K562 (cell line): ENCODE data around the gene P2RX5. TPM values are rescaled to one million over a fixed set of nuclear protein-coding genes. Genes with fewer than 3 reads are reported as not detected.

Experiments used
- ATAC-seq: fragments of 200-7000 bp; cut with Tn5 transposase; 3 replicates; pipeline ENCODE4 v1.9.1; 2020; ENCODE audit warnings: moderate library complexity
- BruUV-seq: library from RNA; stranded (reverse); fragments of 400-500 nt; replicated peaks from 2 replicates; lab custom pipeline; 2021; lab: Mats Ljungman, UMichigan
- CTCF ChIA-PET: fragments of 300-600 bp; formaldehyde crosslinking; extraction: SDS; loops from one replicate; lab custom pipeline; 2021; ENCODE audit warnings: low intra/inter-chr PET ratio; lab: Yijun Ruan, JAX
- POLR2A ChIA-PET: fragments of 300-600, 350-650 bp; sonication (Branson Sonifier 250); formaldehyde crosslinking; extraction: SDS; loops from one replicate; lab custom pipeline; 2021; ENCODE audit warnings: antibody characterized with exemption, inconsistent platforms; lab: Yijun Ruan, JAX
- DNase-seq, 4 experiments: peaks; one replicate each; pipeline versions ENCODE4 v3.0.0 to v3.0.0-alpha.2; 2011 to 2018; ENCODE audit warnings: low spot score in 3 of 4, mixed read lengths in 3 of 4; ENCODE audit errors: extremely low read depth in 1 of 4
- FAIRE-seq: peaks from 2 replicates; lab custom pipeline; 2011; peaks lifted over from hg19 to GRCh38; lab: Jason Lieb, UNC
- H2AFZ ChIP-seq: 2 replicates; pipeline ENCODE4 v1.6.0; 2011; ENCODE audit warnings: low read depth, low read length, control low read depth, inconsistent platforms
- H3K27ac ChIP-seq: fragments of 200-600 bp; 3 replicates; pipeline ENCODE4 v1.8.0; 2011; ENCODE audit warnings: low read depth, mild to moderate bottlenecking, control low read depth, inconsistent platforms, low read length, moderate library complexity, mixed read lengths; ENCODE audit errors: extremely low read depth
- H3K27me3 ChIP-seq, 2 experiments: fragments of 300-600 bp in 1 of 2; 2 replicates in 1 of 2; 3 replicates in 1 of 2; pipeline versions ENCODE4 v1.6.0 to v1.8.0; 2011; ENCODE audit warnings: inconsistent platforms in 2 of 2, low read length in 2 of 2, mild to moderate bottlenecking in 1 of 2, mixed read lengths in 1 of 2, moderate library complexity in 1 of 2; ENCODE audit not compliant: control insufficient read depth in 2 of 2, insufficient read depth in 2 of 2
- H3K36me3 ChIP-seq: fragments of 300-600 bp; 3 replicates; pipeline ENCODE4 v1.8.0; 2011; ENCODE audit warnings: mild to moderate bottlenecking, low read length, inconsistent platforms; ENCODE audit not compliant: control insufficient read depth, insufficient read depth
- H3K4me1 ChIP-seq, 2 experiments: fragments of 200-600 bp in 1 of 2; replicated peaks in 1 of 2; 2 replicates in 1 of 2; 3 replicates in 1 of 2; pipeline versions ENCODE4 v1.5.1 to v1.8.0; 2011; ENCODE audit warnings: inconsistent platforms in 2 of 2, low read length in 2 of 2, mild to moderate bottlenecking in 1 of 2, mixed read lengths in 1 of 2, moderate library complexity in 1 of 2; ENCODE audit not compliant: control insufficient read depth in 2 of 2, insufficient read depth in 2 of 2
- H3K4me2 ChIP-seq: 2 replicates; pipeline ENCODE4 v1.6.1; 2011; ENCODE audit warnings: low read length, control low read depth, inconsistent platforms, mixed read lengths; ENCODE audit not compliant: insufficient read depth
- H3K4me3 ChIP-seq: fragments of 200-600 bp; sonication (generic), shearing (Covaris generic); 2 replicates; pipeline ENCODE4 v1.5.1; 2016; ENCODE audit warnings: control low read depth, inconsistent platforms
- H3K79me2 ChIP-seq: fragments of 200-600 bp; 3 replicates; pipeline ENCODE4 v1.8.0; 2011; ENCODE audit warnings: low read length, inconsistent platforms; ENCODE audit not compliant: control insufficient read depth, insufficient read depth
- H3K9ac ChIP-seq, 2 experiments: 2 replicates each; pipeline versions ENCODE4 v1.6.0 to v1.6.1; 2011; ENCODE audit warnings: low read depth in 2 of 2, low read length in 2 of 2, control low read depth in 1 of 2, inconsistent platforms in 1 of 2, mild to moderate bottlenecking in 1 of 2, mixed read lengths in 1 of 2; ENCODE audit not compliant: insufficient read depth in 1 of 2
- H3K9me1 ChIP-seq: one replicate; pipeline ENCODE4 v1.6.0; 2011; ENCODE audit warnings: inconsistent platforms, mild to moderate bottlenecking, low read length, moderate library complexity; ENCODE audit not compliant: control insufficient read depth, insufficient read depth
- H3K9me3 ChIP-seq: replicated peaks from 2 replicates; pipeline ENCODE4 v1.5.1; 2011; ENCODE audit warnings: low read depth, low read length, inconsistent platforms; ENCODE audit not compliant: control insufficient read depth, insufficient read depth
- H4K20me1 ChIP-seq: replicated peaks from 2 replicates; pipeline ENCODE4 v1.6.1; 2011; ENCODE audit warnings: low read length, inconsistent platforms, mixed read lengths; ENCODE audit not compliant: control insufficient read depth, insufficient read depth
- MAFG ChIP-seq: fragments of 450-650 bp; conservative IDR thresholded peaks from 2 replicates; pipeline ENCODE4 v1.6.1; 2016; ENCODE audit warnings: missing genetic modification characterization, missing compliant biosample characterization
- MCM7 ChIP-seq, 2 experiments: fragments of 450-650 bp; IDR thresholded peaks; 2 replicates each; pipeline ENCODE4 v1.6.1; 2016 to 2018
- NONO ChIP-seq, 2 experiments: fragments of 200-400 bp in 1 of 2; fragments of 450-650 bp in 1 of 2; formaldehyde crosslinking in 1 of 2; IDR thresholded peaks; 2 replicates each; pipeline ENCODE4 v1.6.1; 2017; ENCODE audit warnings: low read depth in 2 of 2, mild to moderate bottlenecking in 2 of 2, moderate library complexity in 2 of 2, low read length in 1 of 2
- PHF21A ChIP-seq: fragments of 450-650 bp; IDR thresholded peaks from 2 replicates; pipeline ENCODE4 v1.6.1; 2017; ENCODE audit warnings: low read depth, borderline replicate concordance
- ZBTB7A ChIP-seq: IDR thresholded peaks from 2 replicates; pipeline ENCODE4 v1.6.1; 2011; ENCODE audit warnings: low read depth, mild to moderate bottlenecking, low read length, moderate library complexity, borderline replicate concordance; ENCODE audit not compliant: control insufficient read depth
- ZNF507 ChIP-seq: conservative IDR thresholded peaks from 2 replicates; pipeline ENCODE4 v1.6.1; 2017; ENCODE audit warnings: missing genetic modification characterization, missing compliant biosample characterization
- ZNF592 ChIP-seq: fragments of 450-650 bp; IDR thresholded peaks from 2 replicates; pipeline ENCODE4 v1.6.1; 2017; ENCODE audit warnings: antibody characterized with exemption, mild to moderate bottlenecking
- WGBS: fragments of 100-300 bp; shearing (Covaris generic); methylation state at CpG from one replicate; pipeline ENCODE4 v1.1.6; 2016; ENCODE audit warnings: low coverage, mixed read lengths; ENCODE audit not compliant: insufficient coverage; ENCODE audit errors: missing lambda C conversion rate; 5-methylcytosine and 5-hydroxymethylcytosine counted together
- in situ Hi-C: fragments of 300-500 bp; cut with MboI; formaldehyde crosslinking; loops from 4 replicates; pipeline ENCODE4 v1.15.0; 2018; ENCODE audit warnings: inconsistent platforms, mixed read lengths
- intact Hi-C: fragments of 100-400 bp; cut with micrococcal nuclease; formaldehyde crosslinking; loops from 2 replicates; pipeline ENCODE4 v1.14.2; 2022
- polyA plus RNA-seq, 8 experiments: library from polyadenylated mRNA; depleted of rRNA in 4 of 8; stranded (reverse) in 5 of 8; unstranded in 3 of 8; fragments of >200 nt; fragmentation: Nextera tagmentation in 2 of 8; fragmentation: Illumina TruSeq in 1 of 8; extraction: Ambion mirVana in 2 of 8; extraction: Trizol in 1 of 8; gene quantifications; 2 replicates each; pipeline versions ENCODE4 v1.2.1 to v1.2.3, GENCODE V29; 2011 to 2014; ENCODE audit warnings: inconsistent platforms in 1 of 8, missing spikeins in 1 of 8
- total RNA-seq, 7 experiments: library from RNA; depleted of rRNA in 6 of 7; stranded (reverse); fragments of >200 nt in 6 of 7; fragmentation: Illumina TruSeq in 2 of 7; extraction: Trizol in 2 of 7; gene quantifications; 2 replicates each; pipeline versions ENCODE4 v1.2.1 to v1.2.3, GENCODE V29; 2011 to 2021; ENCODE audit warnings: low replicate concordance in 1 of 7

The P2RX5 gene
- total and polyA plus RNA-seq, 9 of the 15 experiments (the other 6 are each of a cell fraction or from before 2014, with no cell fraction given) = 0.31 to 4.0 (median 1.3) TPM

GRCh38 chr17:3695129-3695722 is 729 bp downstream of the P2RX5 start:
- Histone ChIP-seq H3K9ac (peak overlapping the region in 1 of 2 experiments; percentile 86; a peak in 1 of 4 replicates), H2AFZ (peak overlapping the region; percentile 66; the same call in 1 of the 2 replicates), H3K27me3 (no peaks in the 10 kb centered on the region), H3K4me3 (0 out of 2 replicates have a peak overlapping the region, but pooled peaks have one; percentile 19), H3K9me1 (no peaks in the 10 kb centered on the region), H3K36me3 (no peaks in the 10 kb centered on the region), H3K27ac (no peak overlapping the region), H3K4me2 (peak overlapping the region; percentile 55; the same call in 1 of the 2 replicates), H3K4me1 (peaks cover 0 to 27% of the 10 kb centered on the region in 2 experiments; a peak in 2 of 5 replicates), H3K9me3 (no peaks in the 10 kb centered on the region; the same call in 1 of the 2 replicates), H4K20me1 (no peaks in the 10 kb centered on the region), H3K79me2 (no peaks in the 10 kb centered on the region)
- DNase-seq (no peak), ATAC-seq (no peak), FAIRE-seq (no peak)
- ChIA-PET POLR2A (interaction anchor here (0.6 kb wide), 1 partner anchor 322 kb away, joined by 3 read pairs; no protein-coding TSS in a partner anchor), CTCF (no interaction called here)
- peak; percentile 7; the same call in 1 of the 2 replicates for TF ChIP-seq ZBTB7A
- no peak for TF ChIP-seq MCM7 (IDR thresholded peaks at IDR 0.05)
- whole genome bisulfite sequencing = 6% methylated on average over 6 of the region's 17 CpGs
- in situ Hi-C loops = no loop called here
- intact Hi-C loops = loop anchor here (10.0 kb wide), 1 partner anchor 90 kb away; the partner anchor contains the start of gene TRPV1
- BruUV-seq = no TSS peak

GRCh38 chr17:3693829-3694231 is 2.1 kb downstream of the P2RX5 start:
- no peak for ATAC-seq
- no peak for FAIRE-seq
- H3K4me3 ChIP-seq = no peak overlapping the region
- CTCF ChIA-PET = no interaction called here
- H4K20me1 ChIP-seq = no peaks in the 10 kb centered on the region
- H3K9me3 ChIP-seq = no peaks in the 10 kb centered on the region; the same call in 1 of the 2 replicates
- no peaks in the 10 kb centered on the region for H3K27me3 ChIP-seq
- no peaks in the 10 kb centered on the region for H3K36me3 ChIP-seq
- POLR2A ChIA-PET = interaction anchor here (0.6 kb wide), 1 partner anchor 21 kb away, joined by 4 read pairs; no protein-coding TSS in a partner anchor
- WGBS = 14% methylated on average over 7 of the region's 9 CpGs
- H3K4me1 ChIP-seq = peaks cover 0 to 38% of the 10 kb centered on the region in 2 experiments; a peak in 2 of 5 replicates
- H3K9ac ChIP-seq = no peak overlapping the region
- H3K27ac ChIP-seq = no peak overlapping the region
- no peak overlapping the region for H3K4me2 ChIP-seq
- in situ Hi-C loops (no loop called here), intact Hi-C loops (loop anchor here (10.0 kb wide), 1 partner anchor 89 kb away; the partner anchor contains the start of gene TRPV1)
- no peak for DNase-seq
- H2AFZ ChIP-seq = no peak overlapping the region
- no peaks in the 10 kb centered on the region for H3K79me2 ChIP-seq
- BruUV-seq = no TSS peak
- no peaks in the 10 kb centered on the region for H3K9me1 ChIP-seq
- no peak for TF ChIP-seq ZNF592
- no peak for TF ChIP-seq ZNF507 (tag)
- no peak for TF ChIP-seq MAFG (tag)
- no peak for TF ChIP-seq NONO (IDR thresholded peaks at IDR 0.05; ENCODE audit: low read depth in 2 of 2, low read length in 1 of 2)
- no peak for TF ChIP-seq PHF21A
